ENCODE data around the gene MOCS1.

MOCS1 gene

DNA sequence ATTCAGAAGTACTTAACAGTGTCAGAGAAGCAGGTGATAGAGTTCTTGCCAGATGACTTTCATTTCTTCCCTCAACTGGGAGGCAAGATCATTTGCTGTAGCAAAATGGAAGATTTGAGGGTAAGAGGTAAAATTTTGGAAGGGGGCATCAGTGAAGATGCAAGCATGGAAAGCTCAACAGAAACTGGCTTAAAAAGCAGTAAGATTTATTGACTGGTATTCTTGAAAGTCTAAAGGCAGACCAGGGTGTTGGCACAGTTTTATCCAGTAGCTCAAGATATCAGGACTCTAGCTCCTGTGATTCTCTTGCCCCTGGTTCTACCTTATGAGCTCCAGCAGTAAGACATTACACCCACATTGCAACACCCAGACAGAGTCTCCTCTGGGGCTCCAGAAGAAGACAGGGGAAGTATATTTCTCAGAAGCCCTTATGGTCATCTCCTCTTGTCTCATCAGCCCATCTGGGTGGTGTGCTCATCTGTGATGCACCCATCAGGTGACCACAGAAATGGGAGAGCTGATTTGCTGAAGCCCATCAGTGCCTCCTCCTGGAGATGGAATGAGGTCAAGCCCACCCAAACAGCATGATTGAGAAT is 16.0 kb upstream of the MOCS1 start:
- no peak for FAIRE-seq
- no peak for DNase-seq (ENCODE audit: low spot score)

DNA sequence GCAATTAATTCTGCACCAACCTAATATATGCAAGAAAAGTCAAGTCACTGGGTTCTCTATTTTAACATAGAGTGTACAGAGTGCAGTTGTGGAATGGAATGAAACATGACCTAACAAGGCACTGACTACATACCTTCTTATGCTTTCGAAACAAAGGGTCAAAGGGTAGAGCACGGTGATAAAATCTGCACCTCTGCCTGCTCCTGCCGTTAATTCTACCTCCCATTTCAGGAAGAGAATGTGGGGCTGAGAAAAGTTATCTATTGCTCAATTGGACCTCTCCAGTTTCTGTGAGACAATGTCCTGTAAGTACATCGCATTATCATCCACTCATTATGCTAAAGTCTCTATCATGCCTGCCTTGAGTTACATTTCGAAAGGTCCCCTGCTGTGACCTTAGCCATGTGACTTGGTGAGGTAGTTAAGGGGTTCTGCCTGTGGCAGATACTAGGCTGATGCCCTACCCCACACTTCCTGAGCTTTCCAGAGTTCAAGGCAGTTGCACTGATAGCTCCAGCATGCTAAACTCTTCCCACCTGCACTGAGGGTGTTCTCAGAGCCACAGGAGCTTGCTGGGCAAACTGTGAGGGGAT is 14.0 kb upstream of the MOCS1 start:
- no peak for FAIRE-seq
- no peak for DNase-seq (ENCODE audit: low spot score)

DNA sequence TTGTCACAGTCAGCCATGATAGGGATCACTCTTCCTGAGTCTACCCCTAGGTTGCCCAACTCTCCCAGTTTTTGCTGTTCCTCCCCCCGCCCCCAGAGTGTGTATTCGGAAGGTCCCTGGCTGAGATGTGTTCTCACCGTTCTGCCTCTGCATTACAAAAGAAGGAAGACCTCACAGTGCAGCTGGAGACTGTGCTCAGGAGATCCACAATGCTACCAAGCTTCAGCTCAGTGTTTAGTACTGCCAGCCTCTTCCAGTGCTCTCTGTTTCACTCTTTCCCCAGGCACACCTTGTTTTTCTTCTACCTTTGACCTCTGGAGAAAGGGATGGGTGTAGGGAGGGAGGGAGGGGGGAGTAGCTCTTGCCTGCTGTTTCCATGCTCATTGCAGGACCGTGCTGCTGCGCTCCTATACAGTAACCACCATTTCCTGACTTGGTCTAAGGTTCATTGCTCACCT is 13.4 kb upstream of the MOCS1 start:
- no peak for DNase-seq (ENCODE audit: low spot score)
- FAIRE-seq: no peak

DNA sequence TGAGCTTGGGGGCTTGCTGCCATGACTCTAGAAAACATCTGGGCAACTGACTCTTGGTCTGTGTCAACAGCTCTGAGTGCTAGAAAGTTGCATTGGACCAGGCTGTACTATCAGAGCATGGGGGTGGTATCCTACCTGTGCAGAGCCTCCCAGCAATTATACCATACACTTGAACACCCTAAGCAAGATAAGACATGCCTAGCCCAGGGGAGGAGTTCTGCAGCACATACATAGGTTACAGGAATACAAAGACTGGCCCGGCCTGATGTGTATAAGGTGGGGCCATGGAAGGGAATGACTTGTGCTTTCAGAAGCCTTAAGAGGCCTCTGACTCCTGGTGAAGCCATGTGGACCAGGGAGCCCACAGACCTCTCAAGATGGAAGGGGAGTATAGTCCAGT is 11.4 kb upstream of the MOCS1 start:
- FAIRE-seq (no peak), DNase-seq (ENCODE audit: low spot score) (no peak)

DNA sequence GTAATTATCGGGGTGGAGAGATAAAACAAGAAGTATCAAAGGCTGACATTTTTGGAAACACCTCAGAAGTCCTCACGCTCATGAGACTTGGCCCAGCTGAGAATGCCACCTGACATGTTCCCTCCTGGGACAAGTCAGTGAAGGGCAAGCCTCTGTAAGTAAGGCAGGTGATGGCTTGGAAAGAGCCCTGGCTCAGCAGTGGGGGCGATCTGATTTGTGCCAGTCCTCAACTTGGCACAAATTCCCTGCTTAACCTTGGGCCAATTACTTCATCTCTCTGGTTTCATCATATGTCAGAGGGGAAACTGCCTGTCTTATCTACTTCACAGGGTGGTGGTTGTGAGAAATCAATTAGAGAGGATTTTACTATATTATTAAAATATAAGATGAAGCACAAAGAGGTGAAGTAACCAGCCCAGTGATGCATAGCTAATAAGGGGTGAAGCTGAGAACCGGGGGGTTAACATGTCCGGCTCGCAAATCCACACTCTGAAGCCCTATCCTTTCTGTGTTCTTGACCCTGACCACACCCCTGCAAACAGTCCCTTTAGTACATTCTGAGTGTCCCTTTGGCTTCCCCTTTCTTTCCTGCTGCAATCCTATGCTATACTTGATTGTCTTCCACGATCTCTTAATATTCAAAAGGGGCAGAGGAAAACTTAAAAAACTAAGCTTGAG is 8.8 kb upstream of the MOCS1 start:
- no peak for DNase-seq (ENCODE audit: low spot score)

DNA sequence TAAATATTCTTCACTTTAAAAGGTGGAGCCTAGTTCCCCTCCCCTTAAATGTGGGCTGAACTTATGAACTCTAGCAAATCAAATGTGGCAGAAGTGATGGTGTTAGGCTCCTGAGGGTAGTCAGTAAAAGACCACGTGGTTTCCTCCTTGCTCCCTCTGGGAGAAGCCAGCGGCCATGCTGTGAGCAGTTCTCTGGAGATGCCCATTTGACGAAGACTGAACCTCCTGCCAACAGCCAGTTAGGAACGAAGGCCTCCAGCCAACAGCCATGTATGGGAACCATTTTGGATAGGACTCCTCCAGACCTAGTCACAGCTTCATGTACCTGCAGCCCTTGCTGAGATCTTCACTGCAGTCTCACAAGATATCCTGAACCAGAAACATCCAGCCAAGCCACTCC is 7.6 kb upstream of the MOCS1 start:
- no peak for DNase-seq (ENCODE audit: low spot score)
- FAIRE-seq: no peak

More for the DNA sequence above, 8.8 kb upstream of the MOCS1 start:
- no peak for FAIRE-seq

DNA sequence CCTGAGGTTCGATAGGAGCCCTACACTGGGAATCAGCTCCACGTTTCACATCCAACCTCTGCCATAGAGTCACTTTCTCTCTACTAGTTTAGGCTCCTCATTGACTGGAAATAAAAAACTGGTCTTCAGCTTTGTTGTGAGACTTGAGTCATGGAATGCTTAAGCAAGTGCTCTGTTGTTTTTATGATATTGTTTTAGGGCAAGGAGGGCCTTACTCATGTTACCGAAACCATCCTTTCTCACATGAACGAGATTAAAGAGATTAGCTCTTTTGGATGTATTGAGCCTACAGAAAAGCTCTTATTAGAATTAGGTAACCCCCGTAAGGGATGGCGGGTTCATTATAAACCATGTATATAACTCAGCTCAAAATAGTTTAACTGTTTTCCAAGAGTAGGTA is 6.9 kb upstream of the MOCS1 start:
- DNase-seq (ENCODE audit: low spot score): no peak
- FAIRE-seq: no peak

DNA sequence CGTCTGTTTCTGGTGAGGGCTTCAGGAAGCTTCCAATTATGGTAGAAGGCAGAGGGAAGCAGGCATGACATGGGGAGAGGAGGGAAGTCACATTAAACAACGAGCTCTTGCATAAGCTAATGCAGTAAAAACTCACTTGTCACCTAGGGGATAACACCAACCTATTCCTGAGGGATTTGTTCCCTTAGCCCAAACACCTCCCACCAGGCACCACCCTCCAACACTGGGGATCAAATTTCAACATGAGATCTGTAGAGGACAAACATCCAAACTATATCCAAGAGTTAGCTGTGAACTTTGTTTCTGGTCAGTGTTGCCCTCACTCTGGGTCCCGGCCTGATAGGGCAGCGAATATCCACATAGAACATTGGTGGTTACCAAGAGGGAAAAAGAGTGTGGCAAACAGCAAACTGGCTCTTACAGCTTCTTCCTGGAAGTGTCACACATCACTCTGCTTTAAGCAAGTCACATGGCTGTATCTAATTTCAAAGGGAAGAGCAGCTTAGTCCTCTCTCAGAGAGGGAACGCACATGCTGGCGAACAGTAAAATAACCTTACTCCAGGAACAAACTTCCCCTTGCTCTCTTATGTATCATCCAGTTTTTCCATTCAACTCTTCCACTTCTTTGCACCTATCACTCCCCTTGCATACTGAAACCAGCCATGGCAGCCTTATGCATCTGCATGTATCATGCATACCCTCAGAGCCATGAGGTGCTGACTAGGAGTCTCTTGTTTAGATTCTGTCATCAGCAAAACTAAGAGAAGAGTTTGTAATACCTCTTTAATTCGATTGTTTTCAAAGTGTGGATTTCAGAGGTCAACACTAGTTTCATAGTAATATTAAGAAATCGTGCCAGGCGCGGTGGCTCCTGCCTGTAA is 4.8 kb upstream of the MOCS1 start:
- FAIRE-seq: no peak
- DNase-seq (ENCODE audit: low spot score): no peak

DNA sequence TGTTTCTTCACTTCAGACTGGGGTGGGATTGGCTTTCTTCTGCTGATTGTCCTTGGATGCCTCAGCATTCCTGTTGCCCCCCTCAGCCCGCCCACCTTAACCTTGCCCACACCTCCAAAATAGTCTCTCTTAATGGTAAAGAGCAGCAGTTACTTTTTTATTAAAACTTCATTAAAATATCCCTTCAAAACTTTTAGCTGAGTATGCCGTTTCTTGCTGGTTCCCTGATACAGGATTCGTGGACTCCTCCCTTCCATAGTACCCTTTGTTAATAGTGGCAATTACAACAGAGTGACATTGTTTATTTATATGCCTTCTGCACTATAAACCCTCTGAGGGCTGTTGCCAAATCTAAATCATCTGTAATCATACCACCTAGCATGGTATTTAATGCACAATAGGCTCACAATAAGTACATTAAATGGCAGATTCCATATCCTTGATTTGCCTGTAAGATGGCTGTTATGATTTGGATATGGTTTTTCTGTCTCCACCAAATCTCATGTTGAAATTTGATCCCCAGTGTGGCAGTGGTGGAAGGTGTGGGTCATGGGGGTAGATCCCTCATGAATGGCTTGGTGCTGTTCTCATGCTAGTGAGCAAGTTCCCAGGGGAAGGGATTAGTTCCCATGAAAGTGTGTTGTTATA is 3.5 kb upstream of the MOCS1 start:
- no peak for DNase-seq (ENCODE audit: low spot score)

DNA sequence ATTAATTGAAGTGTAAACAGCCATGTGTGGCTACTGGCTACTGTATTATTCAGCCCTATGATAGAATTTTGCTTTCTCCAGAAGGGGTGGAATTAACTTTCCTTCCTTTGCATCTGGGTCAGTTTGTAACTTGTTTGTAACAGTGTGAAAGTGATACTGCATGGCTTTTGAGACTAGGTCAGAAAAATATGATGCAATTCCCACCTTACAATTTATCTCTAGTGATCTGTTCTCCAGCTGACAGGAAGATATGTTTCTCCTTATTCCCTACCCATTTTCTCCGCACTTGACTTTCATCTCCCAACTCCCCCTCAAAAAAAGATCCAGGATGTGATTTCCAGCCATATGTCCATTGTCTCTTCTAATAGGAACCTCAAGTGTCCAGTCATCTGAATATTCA is 2.6 kb upstream of the MOCS1 start:
- FAIRE-seq: no peak
- DNase-seq (ENCODE audit: low spot score): no peak

More for the DNA sequence above, 3.5 kb upstream of the MOCS1 start:
- FAIRE-seq: no peak

DNA sequence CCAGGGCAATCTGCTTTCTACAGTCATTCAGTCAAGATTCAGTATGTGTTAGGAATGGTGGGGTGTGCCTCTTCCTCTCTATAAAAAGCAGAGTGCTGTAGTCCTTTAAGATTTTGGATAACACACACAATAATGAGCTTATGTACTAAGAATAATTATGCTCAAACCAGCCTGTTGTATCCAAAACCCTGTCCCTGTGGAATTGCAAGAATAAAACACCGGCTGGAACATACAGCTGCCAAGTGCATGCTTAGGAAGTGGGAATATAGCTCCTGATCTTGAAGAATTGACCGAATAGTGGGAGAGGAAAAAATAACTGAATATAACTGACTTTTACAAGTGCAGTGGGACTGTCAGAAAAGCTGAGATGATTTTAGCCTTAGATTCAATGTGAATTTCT is 979 bp upstream of the MOCS1 start:
- no peak for FAIRE-seq

DNA sequence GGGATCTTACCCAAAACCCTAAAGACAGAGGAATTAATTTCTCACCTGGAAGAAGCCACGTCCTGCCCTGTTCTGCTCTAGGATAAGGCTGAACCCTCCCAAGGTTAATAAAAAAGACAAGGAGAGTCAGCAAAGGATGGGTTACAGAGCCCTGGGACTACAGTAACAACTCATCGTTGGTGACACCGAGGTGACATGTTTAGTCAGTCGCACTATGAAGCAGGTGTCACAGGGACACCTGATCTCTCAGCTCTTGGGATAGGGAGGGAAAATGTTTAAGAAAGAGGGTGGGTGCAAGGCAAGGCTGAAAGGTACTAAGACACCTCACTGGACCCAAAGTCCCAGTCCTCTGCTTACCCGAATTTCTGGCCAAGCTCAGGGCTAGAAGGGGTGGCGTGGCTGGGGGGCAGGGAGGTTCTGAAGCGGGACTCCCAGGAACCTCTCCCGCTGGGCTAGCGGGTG is 562 bp downstream of the MOCS1 start:
- FAIRE-seq (no peak), DNase-seq (ENCODE audit: low spot score) (peak; percentile 22)

More for the DNA sequence above, 979 bp upstream of the MOCS1 start:
- no peak for DNase-seq (ENCODE audit: low spot score)

DNA sequence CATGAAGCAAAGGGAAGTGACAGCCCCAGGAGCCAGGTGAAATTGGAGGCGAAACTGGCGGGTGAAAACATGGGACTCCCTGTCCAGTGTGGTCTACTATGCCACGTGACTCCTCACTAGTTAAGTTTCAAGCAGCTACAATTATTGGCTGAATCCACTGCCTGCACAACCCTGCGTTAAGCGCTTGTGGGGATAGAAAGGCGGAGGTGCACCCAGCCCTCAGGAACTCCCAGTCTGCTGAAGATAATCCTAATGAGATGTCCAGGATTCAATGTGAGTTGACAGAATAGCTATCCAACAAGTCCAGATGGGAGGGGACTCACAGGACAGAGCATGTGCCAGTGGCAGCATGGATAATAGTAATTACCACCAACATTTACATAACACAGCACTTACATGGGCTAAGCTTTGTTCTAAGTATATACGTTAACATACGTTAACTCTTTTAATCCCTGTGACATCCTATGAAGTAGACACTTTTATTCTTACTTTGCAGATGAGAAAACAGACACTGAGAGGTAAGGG is 1.8 kb downstream of the MOCS1 start:
- DNase-seq (ENCODE audit: low spot score) (no peak), FAIRE-seq (no peak)

DNA sequence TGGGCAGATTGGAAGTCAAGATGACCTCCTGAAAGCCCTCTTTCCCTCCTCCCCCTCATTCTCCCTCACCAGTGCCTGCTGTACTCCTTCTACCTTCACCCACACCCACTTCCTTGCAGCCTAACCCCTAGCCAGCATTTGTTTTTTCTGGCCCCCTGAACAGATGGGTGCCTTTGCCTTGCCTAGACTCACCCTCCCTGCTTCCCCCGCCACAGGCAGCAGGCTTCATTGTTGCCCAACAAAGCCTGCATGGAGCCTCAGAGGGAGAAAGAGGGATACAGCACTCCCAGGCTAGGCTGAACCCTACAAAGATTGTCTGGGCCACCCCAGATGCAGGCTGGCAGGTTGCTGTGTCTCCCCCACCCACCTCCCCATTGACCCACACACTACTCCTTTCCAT is 2.7 kb downstream of the MOCS1 start:
- no peak for DNase-seq (ENCODE audit: low spot score)
- FAIRE-seq: no peak

DNA sequence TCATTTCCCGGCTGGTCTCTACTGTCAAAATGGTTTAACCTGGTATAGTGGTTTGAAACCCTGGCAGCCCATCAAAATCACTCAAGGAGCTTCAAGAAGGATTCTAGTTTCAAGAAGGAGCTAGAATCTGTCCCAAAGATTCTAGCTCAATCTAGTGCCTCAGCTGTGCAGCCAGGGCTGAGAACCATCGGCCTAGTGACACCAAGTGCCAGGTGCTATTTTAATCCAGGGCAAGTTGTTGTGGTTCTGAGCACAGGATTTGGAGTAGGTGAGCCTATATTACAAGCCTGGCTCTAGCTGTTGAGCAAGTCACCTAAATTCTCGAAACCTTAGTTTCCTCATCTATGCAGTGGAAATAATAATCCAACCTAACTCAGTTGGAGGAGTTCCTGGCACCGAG is 3.7 kb downstream of the MOCS1 start:
- FAIRE-seq: no peak

DNA sequence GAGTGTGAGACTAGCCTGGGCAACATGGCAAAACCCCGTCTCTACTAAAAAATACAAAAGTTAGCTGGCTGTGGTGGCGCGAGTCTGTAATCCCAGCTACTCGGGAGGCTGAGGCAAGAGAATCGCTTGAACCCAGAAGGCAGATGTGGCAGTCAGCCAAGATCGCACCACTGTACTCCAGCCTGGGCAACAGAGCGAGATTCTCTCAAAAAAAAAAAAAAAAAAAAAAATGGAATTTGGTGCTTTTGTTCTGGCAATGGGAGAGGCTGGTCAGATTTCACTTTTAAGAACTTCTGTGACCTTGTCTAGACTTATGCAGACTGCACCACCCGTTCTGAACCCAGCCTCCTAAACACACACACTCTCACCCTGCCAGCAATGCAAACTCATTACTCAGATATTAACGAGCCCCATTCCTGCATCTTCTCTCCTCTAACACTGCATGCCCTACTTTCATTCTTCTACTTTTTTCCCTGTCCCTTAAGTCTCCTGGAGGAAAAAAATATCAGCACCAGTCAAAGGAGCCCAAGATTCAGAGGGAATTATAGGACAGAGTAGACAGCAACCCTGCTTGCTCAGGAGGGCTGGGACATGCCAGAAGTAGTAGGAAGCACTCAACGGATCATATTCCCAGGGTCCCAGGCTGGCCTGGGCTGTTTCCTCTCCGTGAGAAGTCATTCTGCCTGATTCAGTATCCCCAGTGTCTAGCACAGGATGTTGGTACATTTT is 4.4 kb downstream of the MOCS1 start:
- DNase-seq (ENCODE audit: low spot score) (no peak), FAIRE-seq (no peak)

More for the DNA sequence above, 3.7 kb downstream of the MOCS1 start:
- no peak for DNase-seq (ENCODE audit: low spot score)

DNA sequence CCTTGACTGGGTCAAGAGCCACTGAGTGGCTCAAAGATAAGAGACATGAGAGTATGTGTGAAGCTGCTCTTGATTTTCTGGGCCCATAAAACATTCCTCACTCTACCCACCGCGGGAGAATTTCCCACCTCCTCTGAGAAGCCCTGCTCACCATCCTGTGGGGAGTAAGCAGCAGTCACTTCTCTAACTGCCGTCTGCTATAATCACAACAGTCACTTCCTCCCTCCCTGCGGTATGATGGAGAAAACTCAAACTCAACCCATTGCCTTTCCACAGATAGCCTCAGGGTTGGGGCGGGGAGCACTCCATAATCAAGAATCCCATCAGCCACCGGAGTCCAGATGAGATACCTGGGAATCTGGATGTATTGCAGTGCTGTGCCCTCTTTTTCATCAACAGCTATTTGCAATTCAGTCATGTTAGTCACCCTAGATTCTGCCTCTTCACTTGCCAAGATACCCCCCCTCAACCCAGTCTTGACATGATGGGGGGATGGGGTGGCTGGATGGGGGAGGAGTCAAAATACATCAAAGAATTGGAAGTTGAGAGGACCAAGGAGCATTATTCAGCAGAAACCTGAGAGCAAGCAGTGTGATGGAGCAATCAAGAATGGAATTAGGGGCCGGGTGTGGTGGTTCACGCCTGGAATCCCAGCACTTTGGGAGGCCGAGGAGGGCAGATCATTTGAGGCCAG is 5.1 kb downstream of the MOCS1 start:
- no peak for FAIRE-seq
- no peak for DNase-seq (ENCODE audit: low spot score)

DNA sequence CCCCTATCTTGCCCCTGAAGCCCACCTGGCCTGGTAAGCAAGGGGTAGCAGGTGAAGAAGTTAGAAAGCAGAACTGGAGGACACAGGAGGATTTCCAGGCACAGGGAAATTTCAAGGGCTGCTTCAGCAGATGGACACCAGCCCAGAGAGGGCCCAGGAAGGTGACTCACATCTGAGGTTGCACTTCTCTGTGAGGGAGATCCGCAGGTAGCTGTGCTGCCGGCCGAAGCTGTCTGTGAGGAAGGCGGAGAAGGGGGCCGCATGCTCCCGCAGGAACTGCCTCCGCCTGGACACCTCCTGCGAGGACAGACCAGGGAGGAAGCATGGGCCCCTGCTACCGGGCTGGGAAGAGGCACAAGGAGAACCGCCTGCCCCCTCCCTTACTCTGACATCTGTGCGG is 7.1 kb downstream of the MOCS1 start:
- peak; percentile 80 for FAIRE-seq
- DNase-seq (ENCODE audit: low spot score): peak; percentile 73

DNA sequence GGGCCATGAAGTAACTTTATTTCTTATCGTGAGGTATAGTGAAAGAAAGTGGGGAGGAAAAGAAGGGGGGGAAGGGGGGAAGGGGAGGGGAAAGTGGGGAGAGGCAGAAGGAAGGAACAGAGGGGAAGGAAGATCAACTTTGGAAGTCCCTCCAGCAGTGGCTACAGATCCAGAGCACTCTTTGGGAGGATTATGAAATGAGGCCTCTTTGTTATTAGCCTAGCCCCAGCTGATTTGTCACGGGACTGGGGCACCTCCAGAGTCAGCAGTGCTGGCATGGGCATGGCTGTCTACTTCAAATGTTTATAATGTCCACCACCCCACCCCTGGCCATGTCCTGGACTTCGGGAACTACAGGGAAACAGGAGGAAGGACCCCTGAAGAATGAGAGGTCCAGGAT is 7.6 kb downstream of the MOCS1 start:
- DNase-seq (ENCODE audit: low spot score) (peak; percentile 40), FAIRE-seq (no peak)

DNA sequence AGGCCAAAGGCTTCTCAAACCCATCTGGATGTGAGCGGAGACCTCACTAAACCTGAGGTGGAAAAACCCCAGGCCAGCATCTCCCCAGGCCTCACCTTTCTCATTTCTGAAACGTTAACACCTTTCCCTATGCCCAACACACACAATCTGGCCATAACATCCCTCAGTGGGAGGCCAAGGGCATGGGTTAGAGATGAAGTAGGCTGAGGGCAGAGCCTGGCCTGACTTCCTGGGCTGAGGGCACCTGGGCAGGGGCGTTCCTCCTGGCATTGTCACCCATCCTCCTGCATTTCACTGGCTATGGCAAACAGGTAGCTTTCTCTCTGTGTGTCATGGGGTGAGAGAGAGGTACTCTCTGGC is 8.4 kb downstream of the MOCS1 start:
- DNase-seq (ENCODE audit: low spot score): no peak
- FAIRE-seq: no peak
